ENCODE measurements around the gene SLC4A4. TPM values are rescaled to one million over a fixed set of nuclear protein-coding genes. Genes with fewer than 3 reads are reported as not detected.

SLC4A4 gene
- total RNA-seq, 1 experiment from 2014 or later: 0.92 TPM

DNA sequence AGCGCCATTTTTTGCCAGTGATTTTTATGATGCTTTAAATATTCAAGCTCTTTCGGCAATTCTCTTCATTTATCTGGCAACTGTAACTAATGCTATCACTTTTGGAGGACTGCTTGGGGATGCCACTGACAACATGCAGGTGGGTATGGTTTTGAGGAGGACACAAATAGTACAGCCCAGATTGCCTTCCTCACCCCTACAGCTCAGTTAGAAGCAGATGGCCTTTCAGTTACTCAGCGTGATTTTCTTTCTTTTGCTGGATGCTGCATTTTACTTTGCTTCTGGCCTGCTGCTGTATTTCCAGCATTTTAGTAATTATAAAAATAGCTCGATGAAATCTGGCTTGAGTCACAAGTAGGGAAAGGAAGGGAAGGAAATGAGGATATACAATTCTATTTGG, 114.7 kb downstream of the SLC4A4 start:
- no peaks in the 10 kb centered on the region for H3K27me3 Mint-ChIP-seq (ENCODE audit: low read depth)

More for the DNA sequence above, 114.7 kb downstream of the SLC4A4 start:
- H2BK120ac ChIP-seq (ENCODE audit: low read depth, low read length, poor library complexity, severe bottlenecking): no peak overlapping the region
- no peak overlapping the region for H3K27ac ChIP-seq (ENCODE audit: insufficient read length, low read depth, low read length)
- no peak overlapping the region for H2BK15ac ChIP-seq (ENCODE audit: low read depth, low read length)
- no peaks in the 10 kb centered on the region for H4K20me1 ChIP-seq (ENCODE audit: control insufficient read depth, insufficient read depth, insufficient read length)
- no peak overlapping the region for H4K91ac ChIP-seq (ENCODE audit: insufficient read length, low read depth, low read length)
- Mint-ChIP-seq H3K9me3 (no peaks in the 10 kb centered on the region), H3K36me3 (ENCODE audit: insufficient read depth in 1 of 3, low read depth in 3 of 3) (no peaks in the 10 kb centered on the region), H3K4me3 (no peak overlapping the region), H3K27ac (no peak overlapping the region), H3K4me1 (no peaks in the 10 kb centered on the region)
- H3K14ac ChIP-seq (ENCODE audit: insufficient read depth, low read length): no peak overlapping the region
- DNase-seq: no peak
- H3K23ac ChIP-seq (ENCODE audit: insufficient read length, low read depth, low read length): no peak overlapping the region
- H3K79me2 ChIP-seq (ENCODE audit: insufficient read depth, low read length): no peaks in the 10 kb centered on the region
- no peak overlapping the region for H4K5ac ChIP-seq (ENCODE audit: insufficient read length, low read depth, low read length)
- H3K4me2 ChIP-seq (ENCODE audit: insufficient read depth, insufficient read length, low read length): no peak overlapping the region
- TF ChIP-seq, protein P1, sequence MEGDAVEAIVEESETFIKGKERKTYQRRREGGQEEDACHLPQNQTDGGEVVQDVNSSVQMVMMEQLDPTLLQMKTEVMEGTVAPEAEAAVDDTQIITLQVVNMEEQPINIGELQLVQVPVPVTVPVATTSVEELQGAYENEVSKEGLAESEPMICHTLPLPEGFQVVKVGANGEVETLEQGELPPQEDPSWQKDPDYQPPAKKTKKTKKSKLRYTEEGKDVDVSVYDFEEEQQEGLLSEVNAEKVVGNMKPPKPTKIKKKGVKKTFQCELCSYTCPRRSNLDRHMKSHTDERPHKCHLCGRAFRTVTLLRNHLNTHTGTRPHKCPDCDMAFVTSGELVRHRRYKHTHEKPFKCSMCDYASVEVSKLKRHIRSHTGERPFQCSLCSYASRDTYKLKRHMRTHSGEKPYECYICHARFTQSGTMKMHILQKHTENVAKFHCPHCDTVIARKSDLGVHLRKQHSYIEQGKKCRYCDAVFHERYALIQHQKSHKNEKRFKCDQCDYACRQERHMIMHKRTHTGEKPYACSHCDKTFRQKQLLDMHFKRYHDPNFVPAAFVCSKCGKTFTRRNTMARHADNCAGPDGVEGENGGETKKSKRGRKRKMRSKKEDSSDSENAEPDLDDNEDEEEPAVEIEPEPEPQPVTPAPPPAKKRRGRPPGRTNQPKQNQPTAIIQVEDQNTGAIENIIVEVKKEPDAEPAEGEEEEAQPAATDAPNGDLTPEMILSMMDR (conservative IDR thresholded peaks at IDR 0.05): no peak
- H4K8ac ChIP-seq (replicated peaks; ENCODE audit: insufficient read length, low read depth, low read length): no peak overlapping the region
- H3K27me3 ChIP-seq (ENCODE audit: insufficient read depth, low read length): no peaks in the 10 kb centered on the region
- no peak overlapping the region for H2BK12ac ChIP-seq (ENCODE audit: insufficient read length, low read depth, low read length)
- no CpG with 5 or more reads among the region's 4 CpGs for WGBS (ENCODE audit: extremely low coverage, insufficient read length, low lambda C conversion rate)
- no peak overlapping the region for H2AFZ ChIP-seq (ENCODE audit: low read length)
- no peak overlapping the region for H3T11ph ChIP-seq (ENCODE audit: low read length)
- H3K18ac ChIP-seq (ENCODE audit: insufficient read length, low read depth, low read length): no peak overlapping the region
- no peak overlapping the region for H3K9ac ChIP-seq (ENCODE audit: extremely low read depth, insufficient read length, low read length)
- H3K9me3 ChIP-seq (ENCODE audit: control insufficient read depth, low read depth, low read length): no peaks in the 10 kb centered on the region
- no peaks in the 10 kb centered on the region for H3K79me1 ChIP-seq (ENCODE audit: insufficient read depth, low read depth, low read length, poor library complexity, severe bottlenecking)
- no peak overlapping the region for H2BK5ac ChIP-seq (ENCODE audit: insufficient read length, low read length)
- H3K4ac ChIP-seq (ENCODE audit: low read depth, low read length): no peak overlapping the region
- H2BK20ac ChIP-seq (ENCODE audit: low read depth, low read length, poor library complexity, severe bottlenecking): no peak overlapping the region
- no peaks in the 10 kb centered on the region for H3K23me2 ChIP-seq (ENCODE audit: insufficient read length, low read depth, low read length, poor library complexity, severe bottlenecking)
- H3K56ac ChIP-seq (ENCODE audit: insufficient read length, low read depth, low read length): no peak overlapping the region
- H3K4me1 ChIP-seq (ENCODE audit: insufficient read depth, low read length): no peaks in the 10 kb centered on the region
- no peak overlapping the region for H2AK5ac ChIP-seq (ENCODE audit: insufficient read length, low read length)

Data from H9 (cell line).